Renal cortical epithelial cell (primary cell): ENCODE results near the gene ADCY9. TPM values are rescaled to one million over a fixed set of nuclear protein-coding genes. Genes with fewer than 3 reads are reported as not detected.
"Not testable (repeated sequence)": the region's sequence is repeated elsewhere in the genome, so short reads cannot be mapped to it uniquely, and the experiment has no call there.

ENCODE experiments used
- DNase-seq: peaks from one replicate; pipeline ENCODE4 v3.0.0-alpha.2; 2011; ENCODE audit warnings: low read depth
- total RNA-seq: library from RNA; depleted of rRNA; stranded (reverse); fragments of >200 nt; gene quantifications from 2 replicates; pipeline ENCODE4 v1.2.3, GENCODE V29; 2014

ADCY9 gene
- total RNA-seq, 1 donor from 2014 or later: 20.2 TPM

DNA sequence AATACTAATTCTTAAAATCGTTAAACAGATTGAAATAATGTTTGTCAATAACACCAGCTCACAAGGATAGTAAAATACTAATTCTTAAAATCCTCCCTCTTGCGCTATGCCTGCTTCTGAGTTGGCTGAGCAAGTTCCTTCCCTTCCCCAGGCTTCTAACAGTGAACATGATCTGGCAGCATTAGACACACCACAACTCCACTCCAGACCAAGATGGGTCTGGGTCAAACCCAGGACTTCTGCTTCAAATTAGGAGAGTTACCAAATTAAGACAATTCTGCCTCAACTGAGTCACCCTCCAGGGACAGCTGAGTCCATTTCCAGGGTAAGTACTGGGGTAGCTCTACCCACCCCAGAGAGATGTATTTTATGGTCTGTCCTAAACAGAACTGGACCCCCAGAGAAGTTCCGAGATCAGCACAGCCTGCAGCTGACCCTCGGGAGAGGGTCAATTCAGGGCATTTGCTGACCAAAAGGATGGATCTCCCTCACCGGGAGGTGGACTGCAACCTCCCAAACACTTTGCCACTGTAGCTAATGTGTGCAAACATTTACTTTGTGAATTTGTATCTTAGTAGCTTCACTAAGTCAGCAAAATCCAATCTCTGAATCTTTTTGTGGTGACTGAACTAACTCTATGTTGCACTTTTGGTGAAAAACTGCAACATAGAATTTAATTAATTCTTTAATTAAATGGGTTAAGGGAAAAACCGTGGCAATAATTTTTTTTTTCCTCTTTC is 48.8 kb downstream of the ADCY9 start:
- no peak for DNase-seq

- no peak for DNase-seq
These were observed 51.3 kb downstream of the ADCY9 start for GRCh38 chr16:4064950-4065352.

- no peak for DNase-seq
These were observed 53.9 kb downstream of the ADCY9 start for GRCh38 chr16:4062212-4062802.

- no peak for DNase-seq
These were observed 55.4 kb downstream of the ADCY9 start for GRCh38 chr16:4060823-4061222.

DNA sequence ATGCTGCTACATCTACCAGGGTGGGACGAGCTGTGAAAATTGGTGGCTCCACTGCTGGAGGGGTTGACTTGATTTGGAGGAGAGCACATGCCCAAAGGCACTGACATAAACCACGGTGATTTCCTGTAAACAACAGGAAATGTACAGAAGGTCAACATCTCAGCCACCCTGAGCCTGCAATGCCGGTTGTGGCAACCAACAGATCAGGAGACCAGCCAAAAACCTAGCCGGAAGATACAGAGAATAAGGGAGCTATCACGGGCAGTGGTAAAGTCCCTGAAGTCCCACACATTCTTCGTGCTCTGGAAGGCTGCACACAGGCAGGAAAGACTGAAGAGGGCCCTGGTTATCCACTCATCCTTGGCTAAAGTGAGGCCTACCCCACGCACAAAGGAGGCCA is 56.2 kb downstream of the ADCY9 start:
- DNase-seq: no peak

DNA sequence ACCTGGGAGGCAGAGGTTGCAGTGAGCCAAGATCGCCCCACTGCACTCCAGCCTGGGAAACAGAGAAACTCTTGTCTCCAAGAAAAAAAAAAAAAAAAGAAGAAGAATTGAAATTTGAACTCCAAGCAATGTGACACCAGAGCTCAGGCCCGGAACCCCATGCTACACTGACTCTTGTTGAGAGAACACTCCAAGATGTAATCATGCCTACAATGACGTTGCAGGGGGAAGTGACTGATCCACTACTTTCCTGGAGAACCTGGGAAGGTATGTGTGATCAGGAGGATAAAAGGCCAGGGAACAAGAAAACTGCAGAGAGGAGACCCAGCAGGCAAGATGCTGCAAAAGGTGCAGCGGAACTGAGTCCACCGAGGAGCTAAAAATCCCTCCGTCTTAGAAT is 57.9 kb downstream of the ADCY9 start:
- peak; percentile 52 for DNase-seq

- no peak for DNase-seq
These were observed 58.8 kb downstream of the ADCY9 start for GRCh38 chr16:4057439-4057877.

- no peak for DNase-seq
These were observed 59.8 kb downstream of the ADCY9 start for GRCh38 chr16:4056161-4057105.

DNA sequence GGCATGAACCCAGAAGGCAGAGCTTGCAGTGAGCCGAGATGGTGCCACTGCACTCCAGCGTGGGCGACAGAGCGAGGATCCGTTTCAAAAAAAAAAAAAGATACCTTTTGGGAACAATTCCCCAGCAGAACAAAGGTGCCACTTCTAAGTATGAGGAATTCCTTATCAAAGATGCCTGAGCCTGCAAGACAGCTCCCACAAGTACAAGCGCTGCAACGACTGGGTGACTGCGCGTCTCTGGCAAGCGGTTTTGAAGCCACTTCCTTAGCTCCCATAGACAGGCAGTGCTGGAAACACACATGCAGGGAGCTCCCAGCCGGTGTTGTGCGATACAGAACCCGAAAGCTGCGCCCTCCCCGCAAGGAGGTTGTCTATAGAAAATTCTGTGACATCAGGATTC is 60.5 kb downstream of the ADCY9 start:
- DNase-seq: no peak

DNA sequence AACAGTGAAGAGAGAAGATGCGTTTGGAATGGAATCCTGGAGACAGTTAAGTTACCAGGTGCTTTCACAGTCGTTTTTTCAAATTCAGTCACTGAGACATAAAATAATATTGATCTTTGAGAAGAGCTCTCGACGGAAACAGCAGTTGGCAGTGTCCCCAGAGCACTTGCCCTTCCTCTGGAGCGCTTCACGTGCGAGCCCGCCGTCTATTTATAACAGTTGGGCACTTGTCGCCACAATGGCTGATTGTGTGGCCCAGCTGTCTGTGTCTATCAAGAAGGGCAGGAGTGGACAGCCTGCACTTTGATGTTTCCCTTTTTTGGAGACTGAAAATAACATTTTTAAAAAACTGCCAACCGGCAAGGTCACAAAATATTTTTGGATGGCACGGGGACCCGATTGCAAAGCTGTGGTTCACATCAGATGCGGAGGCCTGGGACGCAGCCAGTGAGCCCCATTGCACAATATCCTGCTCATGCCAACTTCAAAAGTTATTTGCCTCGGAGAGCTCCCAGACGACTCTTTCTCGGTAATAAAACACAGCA is 62.9 kb downstream of the ADCY9 start:
- no peak for DNase-seq

- peak; percentile 45 for DNase-seq
These were observed 63.4 kb downstream of the ADCY9 start for GRCh38 chr16:4052801-4053293.

- no peak for DNase-seq
These were observed 64.1 kb downstream of the ADCY9 start for GRCh38 chr16:4052096-4052495.

GRCh38 chr16:4051591-4051990 is 64.7 kb downstream of the ADCY9 start:
- DNase-seq: no peak

GRCh38 chr16:4049031-4049430 is 67.2 kb downstream of the ADCY9 start:
- no peak for DNase-seq

DNA sequence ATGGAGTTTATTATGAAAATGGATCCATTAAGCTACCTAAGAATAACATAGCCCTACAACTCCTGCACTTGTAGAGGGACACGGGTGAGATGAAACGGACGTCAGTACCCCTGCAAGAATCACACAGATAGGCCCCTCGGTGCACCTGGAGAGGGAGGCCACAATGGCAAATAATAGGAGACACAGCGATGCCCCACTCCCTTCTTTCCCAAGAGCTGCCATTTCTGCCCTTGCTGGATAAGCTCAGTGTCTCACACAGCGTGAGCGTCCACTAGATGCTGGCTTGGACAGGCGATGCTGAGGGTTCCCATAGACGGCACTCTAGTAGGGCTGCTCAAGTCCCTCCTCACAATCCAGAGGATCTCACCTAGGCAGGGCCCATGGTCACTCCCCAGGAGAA is 67.8 kb downstream of the ADCY9 start:
- no peak for DNase-seq

DNA sequence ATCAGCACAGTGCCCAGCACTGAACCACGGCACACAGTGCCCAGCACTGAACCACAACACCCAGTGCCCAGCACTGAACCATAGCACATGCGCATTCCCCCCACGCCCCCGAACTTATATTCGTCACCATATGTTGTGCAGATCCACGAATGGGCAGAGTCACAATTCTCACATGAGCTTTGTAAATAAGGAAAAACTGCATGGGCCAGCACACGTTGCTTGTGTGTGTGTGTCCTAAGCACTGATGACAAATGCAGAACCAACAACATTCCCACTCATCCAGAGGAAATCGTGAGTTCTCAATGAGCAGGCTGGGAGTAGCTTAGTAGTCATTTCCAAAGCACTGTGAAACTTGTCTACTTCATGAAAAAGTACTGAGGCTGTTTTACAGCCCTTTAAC is 70.0 kb downstream of the ADCY9 start:
- no peak for DNase-seq

DNA sequence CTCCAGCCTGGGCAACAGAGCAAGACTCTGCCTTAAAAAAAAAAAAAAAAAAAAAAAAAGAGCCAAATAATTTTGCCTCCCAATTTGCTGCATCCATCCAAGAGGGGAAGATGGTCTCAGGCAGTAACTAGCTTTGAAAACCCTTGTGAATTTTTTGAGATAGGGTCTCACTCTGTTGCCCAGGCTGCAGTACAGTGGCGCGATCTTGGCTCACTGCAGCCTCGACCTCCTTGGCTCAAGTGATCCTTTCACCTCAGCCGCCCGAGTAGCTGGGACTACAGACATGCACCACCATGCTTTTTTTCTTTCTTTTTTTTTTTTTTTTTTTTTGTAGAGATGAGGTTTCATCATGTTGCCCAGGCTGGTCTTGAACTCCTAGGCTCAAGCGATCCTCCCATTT is 70.7 kb downstream of the ADCY9 start:
- DNase-seq: not testable (repeated sequence)

DNA sequence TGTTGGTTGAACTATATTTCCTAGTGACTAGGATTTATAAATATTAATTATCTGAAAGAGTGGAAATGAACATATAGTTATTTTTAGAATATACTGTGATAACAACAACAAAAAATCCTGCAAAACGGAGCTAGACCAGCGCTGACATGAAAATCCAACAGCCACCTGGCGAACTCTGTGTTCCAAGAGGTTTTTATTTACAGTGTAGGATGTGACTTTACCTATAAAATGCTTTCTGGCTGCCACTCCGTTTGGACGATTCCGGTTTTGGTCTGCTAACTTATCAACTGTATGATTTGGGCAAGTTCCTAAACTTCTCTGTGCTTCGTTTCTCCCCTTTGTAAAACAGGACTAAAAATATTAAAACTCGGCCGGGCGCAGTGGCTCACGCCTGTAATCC is 73.7 kb downstream of the ADCY9 start:
- no peak for DNase-seq

- no peak for DNase-seq
These were observed 77.8 kb downstream of the ADCY9 start for GRCh38 chr16:4038448-4038847.

DNA sequence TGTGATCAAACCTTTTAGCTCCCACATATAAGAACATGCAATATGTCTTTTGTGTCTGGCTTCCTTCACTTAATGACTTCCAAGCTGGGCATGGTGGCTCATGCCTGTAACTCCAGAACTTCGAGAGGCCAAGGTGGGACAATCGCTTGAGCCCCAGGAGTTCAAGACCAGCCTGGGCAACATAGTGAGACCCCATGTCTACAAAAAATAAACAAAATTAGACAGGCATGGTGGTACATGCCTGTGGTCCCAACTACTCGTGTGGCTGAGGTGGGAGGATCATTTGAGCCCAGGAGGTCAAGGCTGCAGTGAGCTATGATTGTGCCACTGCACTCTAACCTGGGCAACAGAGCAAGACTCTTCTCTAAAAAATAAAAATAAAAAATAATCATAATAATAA is 79.3 kb downstream of the ADCY9 start:
- DNase-seq: not testable (repeated sequence)

- no peak for DNase-seq
These were observed 81.3 kb downstream of the ADCY9 start for GRCh38 chr16:4034963-4035362.

DNA sequence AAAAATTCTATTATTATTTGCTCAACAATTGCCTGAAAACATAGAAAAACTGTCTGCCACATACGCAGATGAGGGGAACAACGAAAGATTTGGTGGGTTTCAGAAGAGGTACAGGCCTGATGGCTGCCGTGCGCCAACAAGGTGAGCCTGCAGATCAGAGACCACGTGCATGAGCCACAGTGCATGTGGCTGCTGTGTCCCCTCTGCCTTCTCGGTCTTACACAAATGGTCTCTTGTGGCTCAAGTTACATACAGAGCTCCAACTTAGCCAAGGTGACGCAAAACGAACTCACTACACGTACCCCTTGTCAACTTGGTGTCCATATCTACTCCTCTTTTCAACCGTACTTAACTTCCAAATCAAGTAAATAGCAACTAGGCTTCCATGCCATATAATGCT is 82.3 kb downstream of the ADCY9 start:
- DNase-seq: no peak
